ENCODE data around the gene LGSN. TPM values are rescaled to one million over a fixed set of nuclear protein-coding genes. Genes with fewer than 3 reads are reported as not detected.
"Not testable (repeated sequence)": the region's sequence is repeated elsewhere in the genome, so short reads cannot be mapped to it uniquely, and the experiment has no call there.

The LGSN gene
- total RNA-seq, 3 donors from 2014 or later = 0.05 to 0.14 (median 0.09) TPM

DNA sequence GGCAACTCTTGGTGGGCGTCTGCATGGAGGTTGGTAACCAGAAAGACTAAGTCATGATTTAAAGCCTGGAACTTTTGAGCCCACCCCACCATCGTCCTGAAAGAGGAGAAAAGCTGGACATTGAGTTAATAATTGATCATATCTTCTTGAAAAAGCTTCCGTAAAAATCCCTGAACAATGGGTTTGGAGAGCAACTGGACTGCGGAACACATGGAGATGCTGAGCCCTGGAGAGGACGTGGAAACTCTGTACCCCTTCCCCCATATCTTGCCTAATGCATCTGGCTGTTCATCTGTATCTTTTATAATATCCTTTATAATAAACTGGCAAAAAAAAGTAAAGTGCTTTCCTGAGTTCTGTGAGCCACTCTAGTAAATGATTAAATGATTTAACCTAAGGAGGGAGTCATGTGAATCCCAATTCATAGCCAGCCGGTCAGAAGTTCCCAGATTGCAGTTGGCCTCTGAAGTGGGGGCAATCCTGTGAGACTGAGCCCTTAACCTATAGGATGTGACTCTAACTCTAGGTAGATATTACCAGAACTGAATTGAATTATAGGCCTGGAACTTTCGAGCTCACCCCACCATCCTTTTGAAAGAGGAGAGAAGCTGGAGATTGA is 26.5 kb upstream of the LGSN start:
- no peak for DNase-seq
- H3K9me3 ChIP-seq = no peaks in the 10 kb centered on the region
- intact Hi-C loops (cut with DNase I, micrococcal nuclease) = no loop called here
- no peaks in the 10 kb centered on the region for H3K36me3 ChIP-seq (ENCODE audit: low read depth)
- H3K4me1 ChIP-seq (ENCODE audit: low read depth) = no peaks in the 10 kb centered on the region
- no peak for ATAC-seq
- TF ChIP-seq, protein P1, sequence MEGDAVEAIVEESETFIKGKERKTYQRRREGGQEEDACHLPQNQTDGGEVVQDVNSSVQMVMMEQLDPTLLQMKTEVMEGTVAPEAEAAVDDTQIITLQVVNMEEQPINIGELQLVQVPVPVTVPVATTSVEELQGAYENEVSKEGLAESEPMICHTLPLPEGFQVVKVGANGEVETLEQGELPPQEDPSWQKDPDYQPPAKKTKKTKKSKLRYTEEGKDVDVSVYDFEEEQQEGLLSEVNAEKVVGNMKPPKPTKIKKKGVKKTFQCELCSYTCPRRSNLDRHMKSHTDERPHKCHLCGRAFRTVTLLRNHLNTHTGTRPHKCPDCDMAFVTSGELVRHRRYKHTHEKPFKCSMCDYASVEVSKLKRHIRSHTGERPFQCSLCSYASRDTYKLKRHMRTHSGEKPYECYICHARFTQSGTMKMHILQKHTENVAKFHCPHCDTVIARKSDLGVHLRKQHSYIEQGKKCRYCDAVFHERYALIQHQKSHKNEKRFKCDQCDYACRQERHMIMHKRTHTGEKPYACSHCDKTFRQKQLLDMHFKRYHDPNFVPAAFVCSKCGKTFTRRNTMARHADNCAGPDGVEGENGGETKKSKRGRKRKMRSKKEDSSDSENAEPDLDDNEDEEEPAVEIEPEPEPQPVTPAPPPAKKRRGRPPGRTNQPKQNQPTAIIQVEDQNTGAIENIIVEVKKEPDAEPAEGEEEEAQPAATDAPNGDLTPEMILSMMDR (IDR thresholded peaks at IDR 0.05) = no peak
- H3K4me3 ChIP-seq = no peak overlapping the region

DNA sequence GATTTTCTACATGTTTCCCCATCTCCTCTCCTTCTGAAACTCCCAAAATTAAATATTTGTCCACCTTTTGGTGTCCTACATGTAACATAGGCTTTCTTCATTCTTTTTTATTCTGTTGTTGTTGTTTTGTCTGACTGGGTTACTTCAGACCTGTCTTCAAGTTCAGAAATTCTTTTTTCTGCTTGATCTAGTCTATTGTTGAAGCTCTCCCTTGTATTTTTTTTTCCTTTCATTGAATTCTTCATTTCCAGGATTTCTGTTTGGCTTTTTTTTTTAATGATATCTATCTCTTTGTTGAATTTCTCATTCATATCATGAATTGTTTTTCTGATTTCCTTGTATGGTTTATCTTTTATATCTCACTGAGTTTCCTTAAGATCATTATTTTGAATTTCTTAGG is 20.6 kb upstream of the LGSN start:
- Histone ChIP-seq H3K4me3 (no peak overlapping the region), H3K9me3 (no peaks in the 10 kb centered on the region), H3K4me1 (ENCODE audit: low read depth) (no peaks in the 10 kb centered on the region), H3K36me3 (ENCODE audit: low read depth) (no peaks in the 10 kb centered on the region)
- intact Hi-C loops (cut with DNase I, micrococcal nuclease) = no loop called here
- ATAC-seq (no peak), DNase-seq (no peak)
- TF ChIP-seq, protein P1 (IDR thresholded peaks at IDR 0.05) = no peak

DNA sequence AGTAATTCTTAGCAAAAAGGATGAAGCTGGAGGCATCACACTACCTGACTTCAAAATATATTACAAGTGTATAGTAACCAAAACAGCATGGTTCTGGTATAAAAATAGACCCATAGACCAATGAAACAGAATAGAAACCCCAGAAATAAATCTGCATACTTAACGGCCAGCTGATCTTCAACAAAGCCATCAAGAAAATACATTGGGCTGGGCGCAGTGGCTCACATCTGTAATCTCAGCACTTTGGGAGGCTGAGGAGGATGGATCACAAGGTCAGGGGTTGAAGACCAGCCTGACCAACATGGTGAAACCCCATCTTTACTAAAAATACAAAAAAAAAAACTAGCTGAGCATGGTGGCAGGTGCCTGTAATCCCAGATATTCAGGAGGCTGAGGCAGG is 14.9 kb upstream of the LGSN start:
- H3K36me3 ChIP-seq (ENCODE audit: low read depth); H3K9me3 ChIP-seq; H3K4me1 ChIP-seq (ENCODE audit: low read depth); DNase-seq; intact Hi-C loops (cut with DNase I, micrococcal nuclease); ATAC-seq; H3K4me3 ChIP-seq: not testable (repeated sequence)

DNA sequence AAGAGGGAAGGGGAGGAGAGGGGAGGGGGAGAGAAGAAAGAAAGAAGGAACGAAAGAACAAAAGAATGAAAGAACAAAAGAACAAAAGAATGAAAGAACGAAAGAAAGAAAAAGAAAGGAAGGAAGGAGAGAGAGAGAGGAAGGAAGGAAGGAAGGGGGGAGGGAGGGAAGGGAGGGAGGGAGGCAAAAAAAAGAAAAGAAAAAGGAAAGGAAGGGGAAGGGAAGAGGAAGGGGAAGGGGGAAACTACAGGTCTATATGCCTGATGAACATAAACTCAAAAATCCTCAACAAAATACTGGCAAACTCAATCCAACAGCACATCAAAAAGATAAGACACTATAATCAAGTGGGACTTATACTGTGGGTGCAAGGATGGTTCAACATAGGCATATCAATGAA is 13.7 kb upstream of the LGSN start:
- ATAC-seq = no peak
- TF ChIP-seq, protein P1 (IDR thresholded peaks at IDR 0.05) = no peak
- intact Hi-C loops (cut with DNase I, micrococcal nuclease) = no loop called here

DNA sequence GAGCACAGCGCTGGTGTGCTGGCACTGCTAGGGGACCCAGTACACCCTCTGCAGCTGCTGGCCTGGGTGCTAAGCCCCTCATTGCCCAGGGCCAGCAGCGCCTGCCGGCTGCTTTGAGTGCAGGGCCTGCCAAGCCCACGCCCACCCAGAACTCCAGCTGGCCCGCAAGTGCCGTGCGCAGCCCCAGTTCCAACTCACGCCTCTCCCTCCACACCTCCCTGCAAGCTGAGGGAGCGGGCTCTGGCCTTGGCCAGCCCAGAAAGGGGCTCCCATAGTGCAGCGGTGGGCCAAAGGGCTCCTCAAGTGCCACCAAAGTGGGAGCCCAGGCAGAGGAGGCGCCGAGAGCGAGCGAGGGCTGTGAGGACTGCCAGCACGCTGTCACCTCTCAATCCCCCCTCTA is 6.8 kb upstream of the LGSN start:
- intact Hi-C loops (cut with DNase I, micrococcal nuclease); DNase-seq; H3K36me3 ChIP-seq (ENCODE audit: low read depth); H3K4me3 ChIP-seq; ATAC-seq; H3K4me1 ChIP-seq (ENCODE audit: low read depth); H3K9me3 ChIP-seq: not testable (repeated sequence)

More for the DNA sequence above, 13.7 kb upstream of the LGSN start:
- H3K9me3 ChIP-seq = no peaks in the 10 kb centered on the region
- no peaks in the 10 kb centered on the region for H3K36me3 ChIP-seq (ENCODE audit: low read depth)
- H3K4me1 ChIP-seq (ENCODE audit: low read depth) = no peaks in the 10 kb centered on the region
- DNase-seq = no peak
- no peak overlapping the region for H3K4me3 ChIP-seq

DNA sequence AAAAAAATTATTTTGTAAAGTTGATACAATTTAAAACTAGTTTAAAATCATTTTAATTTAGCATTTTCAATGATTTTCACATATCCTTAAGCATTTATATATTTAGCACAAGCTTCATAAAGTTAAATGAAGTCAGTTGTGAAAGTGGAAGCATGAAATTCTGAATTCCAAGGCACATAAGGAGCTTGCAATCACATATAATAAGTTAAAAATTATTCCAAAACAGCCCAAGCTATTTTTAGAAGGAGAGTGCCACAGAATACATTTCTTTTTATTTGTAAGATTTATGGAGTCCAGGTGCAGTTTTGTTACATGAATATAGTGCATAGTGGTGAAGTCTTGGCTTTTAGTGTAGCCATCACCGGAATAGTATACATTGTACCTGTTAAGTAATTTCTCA is 3.2 kb upstream of the LGSN start:
- intact Hi-C loops (cut with DNase I, micrococcal nuclease) = no loop called here

More for the DNA sequence above, 3.2 kb upstream of the LGSN start:
- no peak overlapping the region for H3K4me3 ChIP-seq
- TF ChIP-seq, protein P1 (IDR thresholded peaks at IDR 0.05) = no peak
- ATAC-seq (no peak), DNase-seq (no peak)
- H3K9me3 ChIP-seq = no peaks in the 10 kb centered on the region
- H3K36me3 ChIP-seq (ENCODE audit: low read depth) = no peaks in the 10 kb centered on the region
- no peaks in the 10 kb centered on the region for H3K4me1 ChIP-seq (ENCODE audit: low read depth)
